ENCODE results near the gene CYBC1.

The CYBC1 gene

DNA sequence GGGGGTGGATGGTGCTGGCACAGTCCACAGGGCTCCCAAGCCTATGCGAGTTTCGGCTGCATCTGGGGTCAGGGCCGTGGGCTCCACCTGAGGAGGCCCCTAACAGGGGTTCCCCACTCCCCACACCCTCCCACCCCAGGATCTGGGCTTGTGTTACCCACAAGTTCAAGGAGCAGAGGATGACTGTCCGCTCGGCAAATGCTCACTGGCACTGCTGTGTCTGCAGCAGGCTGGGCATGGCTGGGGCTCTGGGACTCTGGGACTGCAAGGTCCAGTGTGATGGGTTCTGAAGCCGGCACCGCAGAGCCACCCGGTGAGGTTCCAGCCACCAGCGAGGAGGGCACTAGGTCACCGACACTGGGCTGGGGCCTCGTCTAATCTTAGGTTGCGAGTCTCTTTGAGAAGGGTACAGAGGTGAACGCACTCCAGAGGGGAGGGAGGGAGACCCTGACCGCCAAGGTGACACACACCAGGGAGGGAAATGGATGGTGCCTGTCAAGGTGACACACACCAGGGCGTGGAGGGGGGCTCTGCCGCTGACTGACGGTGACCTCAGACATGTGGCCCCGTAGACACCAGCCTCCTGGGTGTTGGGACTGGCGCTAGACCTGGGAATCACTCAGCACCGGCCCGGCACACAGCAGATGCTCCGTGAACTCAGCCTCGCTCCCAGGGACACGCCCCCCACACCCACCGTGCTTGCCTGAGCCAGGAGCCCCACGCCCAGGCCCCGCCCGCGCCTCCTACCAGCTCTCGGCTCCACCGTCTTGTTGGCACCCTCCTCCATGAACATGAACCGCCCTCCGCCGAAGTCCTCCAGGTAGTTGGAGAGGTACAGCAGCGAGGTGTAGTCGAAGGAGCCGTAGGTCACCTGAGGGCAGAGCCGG lies 52.9 kb downstream of the CYBC1 start:
- Histone ChIP-seq H3K79me2 (ENCODE audit: low read length) (no peaks in the 10 kb centered on the region), H3K9ac (ENCODE audit: low read length) (no peak overlapping the region), H3K9me2 (replicated peaks; ENCODE audit: insufficient read depth, low read length) (no peaks in the 10 kb centered on the region), H3K27me3 (replicated peaks; ENCODE audit: insufficient read depth, low read length) (no peaks in the 10 kb centered on the region), H2AFZ (ENCODE audit: low read length) (no peak overlapping the region), H4K20me1 (ENCODE audit: insufficient read depth, low read length) (no peaks in the 10 kb centered on the region), H3F3A (ENCODE audit: insufficient read depth, low read length) (peaks cover 6% of the 10 kb centered on the region), H3K36me3 (replicated peaks; ENCODE audit: insufficient read depth, low read length) (no peaks in the 10 kb centered on the region), H3K4me3 (ENCODE audit: low read length) (no peak overlapping the region), H3K4me1 (ENCODE audit: low read length) (peaks cover 17% of the 10 kb centered on the region), H3K27ac (ENCODE audit: low read length) (no peak overlapping the region), H3K4me2 (ENCODE audit: low read depth, low read length) (no peak overlapping the region), H3K9me3 (replicated peaks; ENCODE audit: insufficient read depth, low read length) (no peaks in the 10 kb centered on the region)
- TF ChIP-seq EZH2phosphoT487 (IDR thresholded peaks at IDR 0.05; ENCODE audit: low read length) (no peak), EZH2 (optimal IDR thresholded peaks at IDR 0.05; ENCODE audit: low read depth, low read length) (no peak)
- TF ChIP-seq, protein P1, sequence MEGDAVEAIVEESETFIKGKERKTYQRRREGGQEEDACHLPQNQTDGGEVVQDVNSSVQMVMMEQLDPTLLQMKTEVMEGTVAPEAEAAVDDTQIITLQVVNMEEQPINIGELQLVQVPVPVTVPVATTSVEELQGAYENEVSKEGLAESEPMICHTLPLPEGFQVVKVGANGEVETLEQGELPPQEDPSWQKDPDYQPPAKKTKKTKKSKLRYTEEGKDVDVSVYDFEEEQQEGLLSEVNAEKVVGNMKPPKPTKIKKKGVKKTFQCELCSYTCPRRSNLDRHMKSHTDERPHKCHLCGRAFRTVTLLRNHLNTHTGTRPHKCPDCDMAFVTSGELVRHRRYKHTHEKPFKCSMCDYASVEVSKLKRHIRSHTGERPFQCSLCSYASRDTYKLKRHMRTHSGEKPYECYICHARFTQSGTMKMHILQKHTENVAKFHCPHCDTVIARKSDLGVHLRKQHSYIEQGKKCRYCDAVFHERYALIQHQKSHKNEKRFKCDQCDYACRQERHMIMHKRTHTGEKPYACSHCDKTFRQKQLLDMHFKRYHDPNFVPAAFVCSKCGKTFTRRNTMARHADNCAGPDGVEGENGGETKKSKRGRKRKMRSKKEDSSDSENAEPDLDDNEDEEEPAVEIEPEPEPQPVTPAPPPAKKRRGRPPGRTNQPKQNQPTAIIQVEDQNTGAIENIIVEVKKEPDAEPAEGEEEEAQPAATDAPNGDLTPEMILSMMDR (IDR thresholded peaks at IDR 0.05; ENCODE audit: low read length), result no peak
- DNase-seq, result no peak

GRCh38 chr17:82396601-82397435 lies 53.7 kb downstream of the CYBC1 start:
- TF ChIP-seq, protein P1 (IDR thresholded peaks at IDR 0.05; ENCODE audit: low read length), result no peak
- TF ChIP-seq EZH2 (optimal IDR thresholded peaks at IDR 0.05; ENCODE audit: low read depth, low read length), result no peak
- TF ChIP-seq EZH2phosphoT487 (IDR thresholded peaks at IDR 0.05; ENCODE audit: low read length), result no peak
- H3K27ac ChIP-seq (ENCODE audit: low read length), result no peak overlapping the region
- H3K27me3 ChIP-seq (replicated peaks; ENCODE audit: insufficient read depth, low read length), result no peaks in the 10 kb centered on the region
- no peak overlapping the region for H3K9ac ChIP-seq (ENCODE audit: low read length)
- no peak for DNase-seq
- no peaks in the 10 kb centered on the region for H3K79me2 ChIP-seq (ENCODE audit: low read length)
- H3K4me2 ChIP-seq (ENCODE audit: low read depth, low read length), result no peak overlapping the region
- H3K36me3 ChIP-seq (replicated peaks; ENCODE audit: insufficient read depth, low read length), result no peaks in the 10 kb centered on the region
- H3F3A ChIP-seq (ENCODE audit: insufficient read depth, low read length), result peaks cover 6% of the 10 kb centered on the region; the same call in 1 of the 2 replicates
- H2AFZ ChIP-seq (ENCODE audit: low read length), result no peak overlapping the region
- no peak overlapping the region for H3K4me3 ChIP-seq (ENCODE audit: low read length)
- no peaks in the 10 kb centered on the region for H3K9me3 ChIP-seq (replicated peaks; ENCODE audit: insufficient read depth, low read length)
- no peaks in the 10 kb centered on the region for H3K9me2 ChIP-seq (replicated peaks; ENCODE audit: insufficient read depth, low read length)
- peaks cover 11% of the 10 kb centered on the region for H3K4me1 ChIP-seq (ENCODE audit: low read length)
- H4K20me1 ChIP-seq (ENCODE audit: insufficient read depth, low read length), result no peaks in the 10 kb centered on the region

DNA sequence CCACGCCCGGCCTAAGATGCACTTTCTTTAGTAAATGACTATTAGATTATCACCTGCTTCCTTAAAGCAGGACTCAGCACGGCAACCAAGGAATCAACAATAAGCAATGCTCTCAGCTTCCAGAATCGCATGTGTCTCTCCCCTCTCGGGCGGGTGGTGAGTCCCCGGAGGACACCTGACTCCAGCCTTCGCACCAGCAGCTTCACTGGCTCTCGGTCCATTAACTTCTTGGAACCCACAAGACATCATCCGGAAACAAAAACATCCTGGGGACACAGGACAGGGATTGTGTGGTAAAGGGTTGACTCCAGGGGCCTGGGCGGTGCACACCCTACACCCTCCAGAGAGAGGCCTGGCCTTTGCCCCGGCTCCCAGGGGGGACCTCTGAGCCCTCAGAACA lies 56.3 kb downstream of the CYBC1 start:
- Histone ChIP-seq H3K36me3 (replicated peaks; ENCODE audit: insufficient read depth, low read length) (no peaks in the 10 kb centered on the region), H2AFZ (ENCODE audit: low read length) (no peak overlapping the region), H3K9me2 (replicated peaks; ENCODE audit: insufficient read depth, low read length) (no peaks in the 10 kb centered on the region), H3K27ac (ENCODE audit: low read length) (no peak overlapping the region), H3K4me2 (ENCODE audit: low read depth, low read length) (no peak overlapping the region), H4K20me1 (ENCODE audit: insufficient read depth, low read length) (no peaks in the 10 kb centered on the region), H3K4me3 (ENCODE audit: low read length) (no peak overlapping the region), H3F3A (ENCODE audit: insufficient read depth, low read length) (no peaks in the 10 kb centered on the region), H3K27me3 (replicated peaks; ENCODE audit: insufficient read depth, low read length) (no peaks in the 10 kb centered on the region), H3K9me3 (replicated peaks; ENCODE audit: insufficient read depth, low read length) (no peaks in the 10 kb centered on the region), H3K4me1 (ENCODE audit: low read length) (no peaks in the 10 kb centered on the region), H3K9ac (ENCODE audit: low read length) (no peak overlapping the region), H3K79me2 (ENCODE audit: low read length) (no peaks in the 10 kb centered on the region)
- no peak for DNase-seq
- TF ChIP-seq EZH2 (optimal IDR thresholded peaks at IDR 0.05; ENCODE audit: low read depth, low read length) (no peak), EZH2phosphoT487 (IDR thresholded peaks at IDR 0.05; ENCODE audit: low read length) (no peak)
- TF ChIP-seq, protein P1 (IDR thresholded peaks at IDR 0.05; ENCODE audit: low read length), result no peak

Measured in MM.1S (cell line).